HepG2 (cell line): ENCODE data around the gene TAB2. TPM values are rescaled to one million over a fixed set of nuclear protein-coding genes. Genes with fewer than 3 reads are reported as not detected.

Experiments
- ATAC-seq: fragments of 200-7000 bp; cut with Tn5 transposase; 3 replicates; pipeline ENCODE4 v1.9.1; 2020; ENCODE audit warnings: mild to moderate bottlenecking, moderate library complexity
- BruUV-seq: library from RNA; stranded (reverse); fragments of 400-500 nt; replicated peaks from 2 replicates; lab custom pipeline; 2021; lab: Mats Ljungman, UMichigan
- CTCF ChIA-PET: fragments of 300-600 bp; formaldehyde crosslinking; extraction: SDS; loops from one replicate; lab custom pipeline; 2021; ENCODE audit warnings: low total read pairs, inconsistent platforms, low intra/inter-chr PET ratio; lab: Yijun Ruan, JAX
- POLR2A ChIA-PET: fragments of 350-600 bp; sonication (Branson Sonifier 250); formaldehyde crosslinking; loops from one replicate; lab custom pipeline; 2020; ENCODE audit warnings: antibody characterized with exemption, inconsistent platforms; lab: Yijun Ruan, JAX
- DNase-seq: peaks from one replicate; pipeline ENCODE4 v3.0.0-alpha.2; 2015; ENCODE audit warnings: low spot score
- FAIRE-seq: peaks from 3 replicates; lab custom pipeline; 2011; peaks lifted over from hg19 to GRCh38; lab: Jason Lieb, UNC
- H2AFZ ChIP-seq: one replicate; pipeline ENCODE4 v1.6.1; 2011; ENCODE audit warnings: low read length, inconsistent platforms
- H3K27ac ChIP-seq: fragments of 300-600 bp; 3 replicates; pipeline ENCODE4 v1.8.0; 2011; ENCODE audit warnings: mixed run types, mild to moderate bottlenecking, mixed read lengths, low read length, inconsistent platforms; ENCODE audit not compliant: insufficient read depth; ENCODE audit errors: extremely low read length
- H3K27me3 ChIP-seq, 2 experiments: fragments of 200-600 bp in 1 of 2; 2 replicates in 1 of 2; 3 replicates in 1 of 2; pipeline versions ENCODE4 v1.6.0 to v1.8.0; 2011; ENCODE audit warnings: low read length in 2 of 2, mild to moderate bottlenecking in 2 of 2, moderate library complexity in 2 of 2, inconsistent platforms in 1 of 2; ENCODE audit not compliant: insufficient read depth in 2 of 2, control insufficient read depth in 1 of 2
- H3K36me3 ChIP-seq, 2 experiments: fragments of 200-600 bp in 1 of 2; replicated peaks in 1 of 2; 2 replicates in 1 of 2; 3 replicates in 1 of 2; pipeline versions ENCODE4 v1.5.1 to v1.8.0; 2011; ENCODE audit warnings: low read length in 2 of 2, inconsistent platforms in 1 of 2; ENCODE audit not compliant: insufficient read depth in 2 of 2, control insufficient read depth in 1 of 2
- H3K4me1 ChIP-seq: 2 replicates; pipeline ENCODE4 v1.5.1; 2012; ENCODE audit warnings: low read length, inconsistent platforms; ENCODE audit not compliant: insufficient read depth
- H3K4me2 ChIP-seq: 2 replicates; pipeline ENCODE4 v1.6.0; 2011; ENCODE audit warnings: low read depth, low read length, inconsistent platforms
- H3K4me3 ChIP-seq, 3 experiments: fragments of 200-600 bp in 1 of 3; sonication (generic), shearing (Covaris generic) in 1 of 3; replicated peaks in 1 of 3; 2 replicates each; pipeline ENCODE4 v1.5.1; 2011 to 2016; ENCODE audit warnings: low read length in 3 of 3, inconsistent platforms in 2 of 3, low read depth in 2 of 3, mild to moderate bottlenecking in 2 of 3, control low read depth in 1 of 3, mixed read lengths in 1 of 3; ENCODE audit not compliant: insufficient read depth in 1 of 3
- H3K79me2 ChIP-seq: one replicate; pipeline ENCODE4 v1.6.1; 2011; ENCODE audit warnings: low read length, inconsistent platforms; ENCODE audit not compliant: insufficient read depth
- H3K9ac ChIP-seq: 2 replicates; pipeline ENCODE4 v1.6.0; 2011; ENCODE audit warnings: mild to moderate bottlenecking, low read depth, low read length, inconsistent platforms; ENCODE audit not compliant: insufficient read depth
- H3K9me3 ChIP-seq: 2 replicates; pipeline ENCODE4 v1.5.1; 2012; ENCODE audit warnings: mild to moderate bottlenecking, low read length
- H4K20me1 ChIP-seq: 2 replicates; pipeline ENCODE4 v1.6.0; 2011; ENCODE audit warnings: inconsistent platforms, mild to moderate bottlenecking, low read length, moderate library complexity; ENCODE audit not compliant: insufficient read depth
- HDAC2 ChIP-seq: sonication (generic); formaldehyde crosslinking; IDR thresholded peaks from 2 replicates; pipeline ENCODE4 v1.4.0; 2020; ENCODE audit warnings: missing genetic modification reagents
- HOXA3 ChIP-seq: sonication (generic); formaldehyde crosslinking; IDR thresholded peaks from 2 replicates; pipeline ENCODE4 v1.5.0; 2020; ENCODE audit warnings: missing genetic modification reagents
- TEAD2 ChIP-seq: sonication (generic); formaldehyde crosslinking; IDR thresholded peaks from 2 replicates; pipeline ENCODE4 v1.9.0; 2021; ENCODE audit warnings: missing genetic modification reagents
- ZBTB1 ChIP-seq: sonication (generic); formaldehyde crosslinking; IDR thresholded peaks from 2 replicates; pipeline ENCODE4 v1.4.0; 2020; ENCODE audit warnings: missing genetic modification reagents, borderline replicate concordance
- ZFP82 ChIP-seq: sonication (generic); formaldehyde crosslinking; IDR thresholded peaks from 2 replicates; pipeline ENCODE4 v1.5.1; 2020; ENCODE audit warnings: mild to moderate bottlenecking, missing genetic modification reagents, borderline replicate concordance
- ZNF546 ChIP-seq: sonication (generic); formaldehyde crosslinking; conservative IDR thresholded peaks from 2 replicates; pipeline ENCODE4 v1.8.1; 2023; ENCODE audit warnings: mild to moderate bottlenecking, missing genetic modification reagents
- WGBS: methylation state at CpG from one replicate; pipeline ENCODE4 v1.1.6; 2017; ENCODE audit warnings: low lambda C conversion rate; 5-methylcytosine and 5-hydroxymethylcytosine counted together
- in situ Hi-C: cut with HindIII; loops from 2 replicates; pipeline ENCODE4 v1.10.0; 2017; ENCODE audit warnings: low pct_unique_long_range_greater_than_20kb; ENCODE audit not compliant: extremely low pct_ligation_motif_present
- intact Hi-C: fragments of 100-400 bp; cut with micrococcal nuclease; formaldehyde crosslinking; loops from one replicate; pipeline ENCODE4 v1.10.0; 2022; ENCODE audit not compliant: unreplicated experiment
- polyA plus RNA-seq, 8 experiments: library from polyadenylated mRNA; depleted of rRNA in 3 of 8; stranded (reverse) in 7 of 8; unstranded in 1 of 8; fragments of >200 nt; fragmentation: Illumina TruSeq in 4 of 8; extraction: Trizol in 4 of 8; gene quantifications; 2 replicates each; pipeline versions ENCODE4 v1.2.1 to v1.2.3, GENCODE V29; 2011 to 2016; ENCODE audit warnings: low read depth in 4 of 8, missing spikeins in 1 of 8, mixed read lengths in 1 of 8; ENCODE audit not compliant: insufficient read depth in 1 of 8
- total RNA-seq, 5 experiments: library from RNA; depleted of rRNA; stranded (reverse); fragments of >200 nt; fragmentation: Illumina TruSeq; extraction: Trizol; gene quantifications; 2 replicates each; pipeline ENCODE4 v1.2.3, GENCODE V29; 2016; ENCODE audit warnings: low read depth in 1 of 5
- TF ChIP-seq, protein P1 (sequence below): sonication (generic); formaldehyde crosslinking; IDR thresholded peaks from 2 replicates; pipeline ENCODE4 v1.4.0; 2020; ENCODE audit warnings: missing genetic modification reagents, borderline replicate concordance
- TF ChIP-seq, protein P2 (sequence below): sonication (generic); formaldehyde crosslinking; IDR thresholded peaks from 2 replicates; pipeline ENCODE4 v1.4.0; 2020; ENCODE audit warnings: mild to moderate bottlenecking, low read depth, missing genetic modification reagents
- TF ChIP-seq, protein P3 (sequence below): IDR thresholded peaks from 2 replicates; pipeline ENCODE4 v1.6.1; 2016; ENCODE audit warnings: missing biosample characterization, missing genetic modification reagents, low read depth
- TF ChIP-seq, protein P4 (sequence below): sonication (generic); formaldehyde crosslinking; IDR thresholded peaks from 2 replicates; pipeline ENCODE4 v1.4.0; 2020; ENCODE audit warnings: mild to moderate bottlenecking, missing genetic modification reagents, borderline replicate concordance
- TF ChIP-seq, protein P5 (sequence below): sonication (generic); formaldehyde crosslinking; IDR thresholded peaks from 2 replicates; pipeline ENCODE4 v1.5.0; 2020; ENCODE audit warnings: missing genetic modification reagents

TAB2 gene
- total and polyA plus RNA-seq, 2 of the 13 experiments (the other 11 are each of a cell fraction or from before 2014, with no cell fraction given): 23.7 to 50.2 TPM

DNA sequence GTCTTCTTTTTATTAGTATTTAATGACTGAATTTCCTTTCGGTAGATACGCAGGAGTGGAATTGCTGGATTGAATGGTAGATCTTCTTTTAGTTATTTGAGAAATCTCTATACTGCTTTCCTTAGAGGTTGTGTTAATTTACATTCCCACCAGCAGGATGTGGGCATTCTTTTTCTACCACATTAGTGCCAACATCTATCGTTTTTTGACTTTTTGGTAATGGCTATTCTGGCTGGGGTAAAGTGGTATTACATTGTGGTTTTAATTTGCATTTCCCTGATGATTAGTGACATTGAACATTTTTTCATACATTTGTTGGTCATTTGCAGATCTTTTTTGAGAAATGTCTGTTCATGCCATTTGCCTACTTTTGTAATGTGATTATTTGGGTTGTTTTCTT lies 119.7 kb downstream of the TAB2 start:
- H3K9me3 ChIP-seq: no peaks in the 10 kb centered on the region
- intact Hi-C loops: no loop called here
- no peak overlapping the region for H3K9ac ChIP-seq
- TF ChIP-seq, protein P1, sequence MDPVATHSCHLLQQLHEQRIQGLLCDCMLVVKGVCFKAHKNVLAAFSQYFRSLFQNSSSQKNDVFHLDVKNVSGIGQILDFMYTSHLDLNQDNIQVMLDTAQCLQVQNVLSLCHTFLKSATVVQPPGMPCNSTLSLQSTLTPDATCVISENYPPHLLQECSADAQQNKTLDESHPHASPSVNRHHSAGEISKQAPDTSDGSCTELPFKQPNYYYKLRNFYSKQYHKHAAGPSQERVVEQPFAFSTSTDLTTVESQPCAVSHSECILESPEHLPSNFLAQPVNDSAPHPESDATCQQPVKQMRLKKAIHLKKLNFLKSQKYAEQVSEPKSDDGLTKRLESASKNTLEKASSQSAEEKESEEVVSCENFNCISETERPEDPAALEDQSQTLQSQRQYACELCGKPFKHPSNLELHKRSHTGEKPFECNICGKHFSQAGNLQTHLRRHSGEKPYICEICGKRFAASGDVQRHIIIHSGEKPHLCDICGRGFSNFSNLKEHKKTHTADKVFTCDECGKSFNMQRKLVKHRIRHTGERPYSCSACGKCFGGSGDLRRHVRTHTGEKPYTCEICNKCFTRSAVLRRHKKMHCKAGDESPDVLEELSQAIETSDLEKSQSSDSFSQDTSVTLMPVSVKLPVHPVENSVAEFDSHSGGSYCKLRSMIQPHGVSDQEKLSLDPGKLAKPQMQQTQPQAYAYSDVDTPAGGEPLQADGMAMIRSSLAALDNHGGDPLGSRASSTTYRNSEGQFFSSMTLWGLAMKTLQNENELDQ (CRISPR knock-in tag): no peak
- TF ChIP-seq TEAD2 (CRISPR knock-in tag) (no peak), HOXA3 (no peak), ZBTB1 (no peak), ZNF546 (no peak), HDAC2 (CRISPR knock-in tag) (no peak), ZFP82 (no peak)
- TF ChIP-seq, protein P2, sequence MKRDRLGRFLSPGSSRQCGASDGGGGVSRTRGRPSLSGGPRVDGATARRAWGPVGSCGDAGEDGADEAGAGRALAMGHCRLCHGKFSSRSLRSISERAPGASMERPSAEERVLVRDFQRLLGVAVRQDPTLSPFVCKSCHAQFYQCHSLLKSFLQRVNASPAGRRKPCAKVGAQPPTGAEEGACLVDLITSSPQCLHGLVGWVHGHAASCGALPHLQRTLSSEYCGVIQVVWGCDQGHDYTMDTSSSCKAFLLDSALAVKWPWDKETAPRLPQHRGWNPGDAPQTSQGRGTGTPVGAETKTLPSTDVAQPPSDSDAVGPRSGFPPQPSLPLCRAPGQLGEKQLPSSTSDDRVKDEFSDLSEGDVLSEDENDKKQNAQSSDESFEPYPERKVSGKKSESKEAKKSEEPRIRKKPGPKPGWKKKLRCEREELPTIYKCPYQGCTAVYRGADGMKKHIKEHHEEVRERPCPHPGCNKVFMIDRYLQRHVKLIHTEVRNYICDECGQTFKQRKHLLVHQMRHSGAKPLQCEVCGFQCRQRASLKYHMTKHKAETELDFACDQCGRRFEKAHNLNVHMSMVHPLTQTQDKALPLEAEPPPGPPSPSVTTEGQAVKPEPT: no peak
- TF ChIP-seq, protein P3, sequence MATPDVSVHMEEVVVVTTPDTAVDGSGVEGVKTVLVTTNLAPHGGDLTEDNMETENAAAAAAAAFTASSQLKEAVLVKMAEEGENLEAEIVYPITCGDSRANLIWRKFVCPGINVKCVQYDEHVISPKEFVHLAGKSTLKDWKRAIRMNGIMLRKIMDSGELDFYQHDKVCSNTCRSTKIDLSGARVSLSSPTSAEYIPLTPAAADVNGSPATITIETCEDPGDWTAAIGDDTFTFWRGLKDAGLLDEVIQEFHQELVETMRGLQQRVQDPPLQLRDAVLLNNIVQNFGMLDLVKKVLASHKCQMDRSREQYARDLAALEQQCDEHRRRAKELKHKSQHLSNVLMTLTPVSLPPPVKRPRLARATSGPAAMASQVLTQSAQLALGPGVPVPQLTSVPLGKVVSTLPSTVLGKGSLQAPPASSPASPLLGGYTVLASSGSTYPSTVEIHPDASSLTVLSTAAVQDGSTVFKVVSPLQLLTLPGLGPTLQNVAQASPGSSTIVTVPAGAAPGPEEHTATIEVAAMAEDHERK (CRISPR knock-in tag): no peak
- TF ChIP-seq, protein P4, sequence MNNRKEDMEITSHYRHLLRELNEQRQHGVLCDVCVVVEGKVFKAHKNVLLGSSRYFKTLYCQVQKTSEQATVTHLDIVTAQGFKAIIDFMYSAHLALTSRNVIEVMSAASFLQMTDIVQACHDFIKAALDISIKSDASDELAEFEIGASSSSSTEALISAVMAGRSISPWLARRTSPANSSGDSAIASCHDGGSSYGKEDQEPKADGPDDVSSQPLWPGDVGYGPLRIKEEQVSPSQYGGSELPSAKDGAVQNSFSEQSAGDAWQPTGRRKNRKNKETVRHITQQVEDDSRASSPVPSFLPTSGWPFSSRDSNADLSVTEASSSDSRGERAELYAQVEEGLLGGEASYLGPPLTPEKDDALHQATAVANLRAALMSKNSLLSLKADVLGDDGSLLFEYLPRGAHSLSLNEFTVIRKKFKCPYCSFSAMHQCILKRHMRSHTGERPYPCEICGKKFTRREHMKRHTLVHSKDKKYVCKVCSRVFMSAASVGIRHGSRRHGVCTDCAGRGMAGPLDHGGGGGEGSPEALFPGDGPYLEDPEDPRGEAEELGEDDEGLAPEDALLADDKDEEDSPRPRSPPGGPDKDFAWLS (CRISPR knock-in tag): no peak
- TF ChIP-seq, protein P5, sequence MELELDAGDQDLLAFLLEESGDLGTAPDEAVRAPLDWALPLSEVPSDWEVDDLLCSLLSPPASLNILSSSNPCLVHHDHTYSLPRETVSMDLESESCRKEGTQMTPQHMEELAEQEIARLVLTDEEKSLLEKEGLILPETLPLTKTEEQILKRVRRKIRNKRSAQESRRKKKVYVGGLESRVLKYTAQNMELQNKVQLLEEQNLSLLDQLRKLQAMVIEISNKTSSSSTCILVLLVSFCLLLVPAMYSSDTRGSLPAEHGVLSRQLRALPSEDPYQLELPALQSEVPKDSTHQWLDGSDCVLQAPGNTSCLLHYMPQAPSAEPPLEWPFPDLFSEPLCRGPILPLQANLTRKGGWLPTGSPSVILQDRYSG (CRISPR knock-in tag): no peak
- TF ChIP-seq, all 625 proteins: peak for 0
- WGBS: 65% methylated on average over 3 of the region's 3 CpGs
- peaks cover 23% of the 10 kb centered on the region for H3K4me1 ChIP-seq
- H2AFZ ChIP-seq: no peak overlapping the region
- no peak overlapping the region for H3K4me2 ChIP-seq
- ChIA-PET POLR2A (no interaction called here), CTCF (no interaction called here)
- H3K27ac ChIP-seq: no peak overlapping the region
- ATAC-seq (no peak), DNase-seq (no peak), FAIRE-seq (no peak)
- no peaks in the 10 kb centered on the region for H4K20me1 ChIP-seq
- no TSS peak for BruUV-seq
- H3K27me3 ChIP-seq: no peaks in the 10 kb centered on the region
- no peaks in the 10 kb centered on the region for H3K79me2 ChIP-seq
- H3K36me3 ChIP-seq: no peaks in the 10 kb centered on the region
- no peak overlapping the region for H3K4me3 ChIP-seq
- in situ Hi-C loops: loop anchor here (10.0 kb wide), 1 partner anchor 862 kb away; no protein-coding TSS in a partner anchor
